ENCODE data around the gene BMPER. TPM values are rescaled to one million over a fixed set of nuclear protein-coding genes. Genes with fewer than 3 reads are reported as not detected.

Gene BMPER
- total RNA-seq, 4 donors from 2014 or later, result 0.65 to 6.5 (median 3.5) TPM

- 98% methylated on average over 1 of the region's 1 CpG for WGBS
- Histone ChIP-seq H3K4me3 (no peak overlapping the region), H3K27me3 (no peaks in the 10 kb centered on the region), H3K27ac (replicated peaks in 1 of 4) (no peak overlapping the region), H3K4me1 (peaks cover 0 to 4% (median 2%) of the 10 kb centered on the region in 4 donors), H3K9me3 (no peaks in the 10 kb centered on the region), H3K36me3 (no peaks in the 10 kb centered on the region)
- intact Hi-C loops (cut with DNase I), result no loop called here
- TF ChIP-seq EP300 (IDR thresholded peaks at IDR 0.05), result no peak
- TF ChIP-seq CTCF (IDR thresholded peaks at IDR 0.05), result no peak
- no peak for TF ChIP-seq POLR2A (IDR thresholded peaks at IDR 0.05; ENCODE audit: low read depth)
- no peak for TF ChIP-seq POLR2AphosphoS5 (IDR thresholded peaks at IDR 0.05)
- no peak for DNase-seq (ENCODE audit: extremely low spot score)
Observed at GRCh38 chr7:33959676-33960075, 54.3 kb downstream of the BMPER start.

- Histone ChIP-seq H3K36me3 (no peaks in the 10 kb centered on the region), H3K9me3 (no peaks in the 10 kb centered on the region), H3K4me1 (peaks cover 0 to 13% (median 5%) of the 10 kb centered on the region in 4 donors), H3K4me3 (no peak overlapping the region), H3K27ac (replicated peaks in 1 of 4) (no peak overlapping the region), H3K27me3 (no peaks in the 10 kb centered on the region)
- TF ChIP-seq CTCF (IDR thresholded peaks at IDR 0.05) (no peak), POLR2AphosphoS5 (IDR thresholded peaks at IDR 0.05) (no peak), EP300 (IDR thresholded peaks at IDR 0.05) (no peak), POLR2A (IDR thresholded peaks at IDR 0.05; ENCODE audit: low read depth) (no peak)
- DNase-seq (ENCODE audit: extremely low spot score), result peak; percentile 21
- intact Hi-C loops (cut with DNase I), result no loop called here
- 75% methylated on average over 1 of the region's 1 CpG for WGBS
Observed at GRCh38 chr7:33961948-33962347, 56.6 kb downstream of the BMPER start.

- TF ChIP-seq POLR2A (IDR thresholded peaks at IDR 0.05; ENCODE audit: low read depth) (no peak), EP300 (IDR thresholded peaks at IDR 0.05) (no peak), CTCF (IDR thresholded peaks at IDR 0.05) (no peak), POLR2AphosphoS5 (IDR thresholded peaks at IDR 0.05) (no peak)
- Histone ChIP-seq H3K27ac (replicated peaks in 1 of 4) (no peak overlapping the region), H3K4me3 (no peak overlapping the region), H3K36me3 (no peaks in the 10 kb centered on the region), H3K27me3 (no peaks in the 10 kb centered on the region), H3K4me1 (peaks cover 0 to 13% (median 5%) of the 10 kb centered on the region in 4 donors), H3K9me3 (no peaks in the 10 kb centered on the region)
- WGBS, result 34% methylated on average over 9 of the region's 9 CpGs
- no peak for DNase-seq (ENCODE audit: extremely low spot score)
- intact Hi-C loops (cut with DNase I), result no loop called here
Observed at GRCh38 chr7:33964417-33965182, 59.3 kb downstream of the BMPER start.

GRCh38 chr7:33965183-33965744, 59.9 kb downstream of the BMPER start:
- intact Hi-C loops (cut with DNase I), result no loop called here
- WGBS, result 89% methylated on average over 2 of the region's 2 CpGs
- Histone ChIP-seq H3K36me3 (no peaks in the 10 kb centered on the region), H3K9me3 (no peaks in the 10 kb centered on the region), H3K27ac (replicated peaks in 1 of 4) (no peak overlapping the region), H3K4me1 (peaks cover 0 to 13% (median 5%) of the 10 kb centered on the region in 4 donors), H3K4me3 (no peak overlapping the region), H3K27me3 (no peaks in the 10 kb centered on the region)
- TF ChIP-seq EP300 (IDR thresholded peaks at IDR 0.05) (no peak), CTCF (IDR thresholded peaks at IDR 0.05) (no peak), POLR2AphosphoS5 (IDR thresholded peaks at IDR 0.05) (no peak), POLR2A (IDR thresholded peaks at IDR 0.05; ENCODE audit: low read depth) (no peak)
- no peak for DNase-seq (ENCODE audit: extremely low spot score)

Measured in esophagus muscularis mucosa (tissue), 4 donors.